NT2/D1 (cell line): ENCODE results near the gene DMPK.

Experiments
- SUZ12 ChIP-seq: IDR thresholded peaks from 2 replicates; pipeline ENCODE4 v1.6.1; 2011; ENCODE audit not compliant: insufficient read length, insufficient read depth; ENCODE audit errors: extremely low read depth
- YY1 ChIP-seq: IDR thresholded peaks from 2 replicates; pipeline ENCODE4 v1.6.1; 2011; ENCODE audit not compliant: insufficient read length, insufficient read depth
- ZNF274 ChIP-seq: IDR thresholded peaks from 2 replicates; pipeline ENCODE4 v1.6.1; 2011; ENCODE audit warnings: mild to moderate bottlenecking, low read depth, low read length

GRCh38 chr19:45782820-45783785, 813 bp upstream of the DMPK start:
- TF ChIP-seq ZNF274: no peak
- TF ChIP-seq SUZ12: no peak
- TF ChIP-seq YY1: no peak
